GM18868 (cell line): ENCODE data around the gene ZFP14.

Experiments
- ATAC-seq: cut with Tn5 transposase; IDR thresholded peaks from one replicate; pipeline ENCODE4 v1.9.1; 2021; ENCODE audit warnings: mild to moderate bottlenecking, moderate library complexity; ENCODE audit not compliant: unreplicated experiment

Gene ZFP14

GRCh38 chr19:36378625-36379509, at the start of gene ZFP14:
Gene ZFP14 (minus strand): TSS chr19:36379201. CDS start chr19:36367892, 11,309 bp downstream.
- peak; percentile 93 for ATAC-seq

- ATAC-seq, result no peak
Observed at GRCh38 chr19:36423925-36424324, 44.9 kb upstream of the ZFP14 start.

GRCh38 chr19:36421749-36422481, 42.9 kb upstream of the ZFP14 start:
- ATAC-seq, result no peak

GRCh38 chr19:36420961-36421748, 42.2 kb upstream of the ZFP14 start:
- ATAC-seq, result no peak

- peak; percentile 88 for ATAC-seq
Observed at GRCh38 chr19:36418287-36419001, 39.4 kb upstream of the ZFP14 start, which contains the start of gene ZFP82. Gene ZFP82 (minus strand): TSS chr19:36418644. CDS start chr19:36409789, 8,855 bp downstream.

- ATAC-seq, result no peak
Observed at GRCh38 chr19:36417752-36418286, 38.8 kb upstream of the ZFP14 start.

GRCh38 chr19:36409841-36410240, 30.8 kb upstream of the ZFP14 start:
- ATAC-seq, result no peak

- ATAC-seq, result no peak
Observed at GRCh38 chr19:36408101-36408500, 29.1 kb upstream of the ZFP14 start.

- no peak for ATAC-seq
Observed at GRCh38 chr19:36404498-36404897, 25.5 kb upstream of the ZFP14 start.

GRCh38 chr19:36401475-36401874, 22.5 kb upstream of the ZFP14 start:
- ATAC-seq, result no peak

- ATAC-seq, result no peak
Observed at GRCh38 chr19:36398571-36398970, 19.6 kb upstream of the ZFP14 start.

- no peak for ATAC-seq
Observed at GRCh38 chr19:36392916-36393673, 14.1 kb upstream of the ZFP14 start.

GRCh38 chr19:36379510-36379819, 464 bp upstream of the ZFP14 start:
- no peak for ATAC-seq

- ATAC-seq, result no peak
Observed at GRCh38 chr19:36377541-36378178, 1.3 kb downstream of the ZFP14 start.

GRCh38 chr19:36373638-36374156, 5.3 kb downstream of the ZFP14 start:
- ATAC-seq, result no peak

GRCh38 chr19:36371886-36372285, 7.1 kb downstream of the ZFP14 start:
- no peak for ATAC-seq

- ATAC-seq, result no peak
Observed at GRCh38 chr19:36363845-36364244, 15.2 kb downstream of the ZFP14 start.

- no peak for ATAC-seq
Observed at GRCh38 chr19:36340786-36341372, 38.1 kb downstream of the ZFP14 start.
